Non-pigmented ciliary epithelial cell (primary cell): ENCODE measurements around the gene FAM177A1.
"Not testable (repeated sequence)": the region's sequence is repeated elsewhere in the genome, so short reads cannot be mapped to it uniquely, and the experiment has no call there.

Experiments
- DNase-seq: peaks from one replicate; pipeline ENCODE4 v3.0.0-alpha.2; 2010; ENCODE audit warnings: low read depth

FAM177A1 gene

DNA sequence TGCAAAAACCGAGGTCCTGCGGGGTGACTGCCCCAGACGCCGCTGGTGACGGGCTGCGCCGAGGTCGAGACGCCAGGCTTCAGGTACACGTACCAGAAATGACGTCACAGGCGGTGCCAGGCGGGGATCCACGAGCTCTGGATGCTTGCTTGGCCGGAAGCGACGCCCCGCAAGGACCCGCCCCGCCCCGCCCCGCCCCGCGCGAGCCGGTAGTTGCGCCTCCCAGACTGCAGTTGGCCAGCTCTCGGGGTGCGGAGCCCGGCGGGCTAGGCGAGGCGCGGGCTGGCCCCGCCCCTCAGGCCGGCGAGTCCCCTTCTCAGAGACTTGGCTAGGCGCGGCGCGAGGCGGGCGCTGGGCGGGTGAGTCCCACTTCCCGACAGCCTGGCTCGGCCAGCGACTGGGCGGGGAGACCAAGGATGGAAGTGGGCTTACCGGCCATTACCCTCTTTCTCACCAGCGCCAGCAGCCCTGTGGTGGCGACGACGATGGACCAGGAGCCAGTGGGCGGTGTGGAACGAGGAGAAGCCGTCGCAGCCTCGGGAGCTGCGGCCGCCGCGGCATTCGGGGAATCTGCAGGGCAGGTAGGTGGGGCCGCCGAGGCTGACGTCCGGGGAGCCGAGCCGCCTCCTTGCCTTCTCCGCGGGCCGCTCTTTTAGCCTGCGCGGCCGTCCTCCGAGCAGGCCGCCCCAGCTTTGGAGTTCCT, at the start of gene FAM177A1:
Gene FAM177A1 (plus strand): TSS at position 225 of the 703 bp plus-strand sequence. CDS start 192 bp downstream, at position 417.
- DNase-seq = peak; percentile 78

DNA sequence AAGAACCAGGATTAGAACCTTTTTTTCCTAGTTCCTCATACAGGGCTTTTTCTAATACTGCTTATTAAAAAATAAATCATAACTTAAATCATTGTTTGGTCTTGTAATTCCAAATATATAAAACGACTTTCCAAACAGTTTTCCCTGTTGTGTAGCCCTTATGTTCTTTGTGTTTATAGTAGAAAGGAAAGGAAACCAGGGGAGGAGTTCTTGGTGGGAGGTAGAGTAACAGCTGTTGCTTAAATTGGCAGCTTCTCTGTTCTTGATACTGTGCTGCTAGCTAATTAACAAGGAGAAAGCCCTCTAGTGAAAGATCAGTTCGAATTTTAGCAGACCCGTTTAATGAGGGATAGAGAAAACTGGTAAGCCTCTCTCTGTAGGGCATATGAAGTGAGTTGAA, 48.3 kb upstream of the FAM177A1 start:
- DNase-seq = no peak

DNA sequence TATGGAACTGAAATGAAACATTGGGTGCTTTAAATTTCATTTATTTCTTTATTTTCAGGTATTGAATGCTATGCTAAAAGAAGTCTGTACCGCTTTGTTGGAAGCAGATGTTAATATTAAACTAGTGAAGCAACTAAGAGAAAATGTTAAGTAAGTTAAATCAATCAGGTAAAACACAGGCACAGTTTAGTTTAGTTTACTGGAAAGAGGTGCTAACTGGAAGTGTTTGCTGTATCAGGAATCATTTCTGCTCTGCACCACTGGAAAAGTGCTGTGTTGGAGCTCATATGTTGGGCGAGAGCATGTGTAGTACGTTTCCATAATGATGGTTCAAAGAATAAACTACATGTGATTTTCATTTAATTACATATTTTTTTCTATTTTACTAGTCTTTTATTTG, 46.6 kb upstream of the FAM177A1 start:
- no peak for DNase-seq

GRCh38 chr14:35001621-35002020, 44.5 kb upstream of the FAM177A1 start:
- DNase-seq = no peak

DNA sequence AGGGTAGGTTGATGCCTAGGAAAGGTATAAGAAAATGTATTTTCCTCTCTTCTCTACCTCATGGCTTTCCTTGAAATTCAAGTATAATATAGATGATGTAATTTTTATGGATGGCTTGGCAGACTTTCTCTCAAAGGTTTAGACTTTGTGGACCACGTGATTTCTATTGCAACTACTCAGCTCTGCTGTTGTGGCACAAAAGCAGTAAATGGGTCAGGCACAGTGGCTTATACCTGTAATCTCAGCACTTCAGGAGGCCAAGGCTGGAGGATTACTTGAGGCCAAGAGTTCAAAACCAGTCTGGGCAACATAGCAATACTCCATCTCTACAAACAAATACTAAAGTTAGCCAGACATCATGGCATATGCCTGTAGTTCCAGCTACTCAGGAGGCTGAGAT, 41.2 kb upstream of the FAM177A1 start:
- DNase-seq = no peak

DNA sequence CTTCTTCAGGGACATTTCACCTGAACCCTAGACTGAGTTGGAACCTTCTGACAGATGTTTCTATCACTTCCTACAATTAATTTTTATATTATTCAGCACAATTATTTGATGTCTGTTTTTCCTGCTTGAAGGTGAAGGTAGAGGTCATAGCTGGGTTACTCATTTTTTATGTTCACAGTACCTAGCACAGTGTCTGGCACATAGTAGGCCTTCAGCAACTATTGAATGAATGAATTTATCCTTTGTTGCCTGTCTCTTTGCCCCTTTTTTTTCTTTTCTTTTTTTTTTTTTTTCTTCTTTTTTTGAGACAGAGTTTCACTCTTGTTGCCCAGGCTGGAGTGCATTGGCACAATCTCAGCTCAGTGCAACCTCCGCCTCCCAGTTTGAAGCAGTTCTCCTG, 29.5 kb upstream of the FAM177A1 start:
- no peak for DNase-seq

DNA sequence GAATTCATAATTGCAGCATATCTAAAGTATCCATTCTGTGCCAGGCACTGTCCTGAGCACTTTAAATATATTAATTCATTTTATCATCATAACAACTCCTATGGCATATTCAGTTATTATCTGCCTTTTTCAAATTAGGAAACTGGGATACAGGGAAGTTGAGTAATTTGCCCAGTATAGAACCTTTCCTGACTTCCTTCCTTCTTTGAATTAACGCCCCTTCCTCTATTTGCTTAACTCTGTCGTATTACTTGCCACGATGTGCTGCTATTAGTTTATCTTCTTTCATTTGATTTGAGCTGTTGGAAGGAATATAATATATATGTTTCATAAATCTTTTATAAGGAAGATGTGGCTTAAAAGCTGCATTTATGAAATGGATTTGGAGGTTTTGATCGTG, 25.4 kb upstream of the FAM177A1 start:
- no peak for DNase-seq

DNA sequence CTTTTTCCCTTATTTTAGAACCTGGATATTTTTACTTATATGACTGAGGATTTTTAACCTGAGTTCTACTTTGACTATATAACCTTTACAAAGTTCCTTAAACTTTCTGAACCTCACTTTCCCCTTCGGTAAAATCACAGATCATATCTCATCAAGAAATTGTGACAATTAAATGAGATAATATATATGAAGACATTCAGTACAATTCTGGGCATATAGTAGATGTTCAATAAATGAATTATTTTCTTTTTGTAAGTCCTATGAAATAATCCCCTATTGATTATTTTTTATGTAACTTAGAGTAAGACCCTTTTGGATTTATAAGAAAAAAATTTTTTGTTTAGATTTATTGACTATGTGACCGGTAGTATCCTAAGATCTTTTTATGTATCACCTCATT, 17.6 kb upstream of the FAM177A1 start:
- DNase-seq = no peak

- no peak for DNase-seq
These were observed 13.5 kb upstream of the FAM177A1 start for GRCh38 chr14:35032562-35032961.

DNA sequence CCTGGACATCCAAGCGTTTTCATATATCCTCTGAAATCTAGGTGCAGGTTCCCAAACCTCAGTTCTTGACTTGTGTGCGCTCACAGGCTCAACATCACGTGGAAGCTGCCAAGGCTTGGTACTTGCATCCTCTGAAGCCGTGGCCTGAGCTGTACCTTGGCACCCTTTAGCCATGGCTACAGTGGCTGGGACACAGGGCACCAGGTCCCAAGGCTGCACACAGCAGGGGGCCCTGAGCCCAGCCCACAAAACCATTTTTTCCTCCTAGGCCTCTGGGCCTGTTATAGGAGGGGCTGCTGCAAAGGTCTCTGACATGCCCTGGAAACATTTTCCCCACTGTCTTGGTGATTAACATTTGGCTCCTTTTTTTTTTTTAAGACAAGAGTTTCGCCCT, 11.6 kb upstream of the FAM177A1 start:
- no peak for DNase-seq

DNA sequence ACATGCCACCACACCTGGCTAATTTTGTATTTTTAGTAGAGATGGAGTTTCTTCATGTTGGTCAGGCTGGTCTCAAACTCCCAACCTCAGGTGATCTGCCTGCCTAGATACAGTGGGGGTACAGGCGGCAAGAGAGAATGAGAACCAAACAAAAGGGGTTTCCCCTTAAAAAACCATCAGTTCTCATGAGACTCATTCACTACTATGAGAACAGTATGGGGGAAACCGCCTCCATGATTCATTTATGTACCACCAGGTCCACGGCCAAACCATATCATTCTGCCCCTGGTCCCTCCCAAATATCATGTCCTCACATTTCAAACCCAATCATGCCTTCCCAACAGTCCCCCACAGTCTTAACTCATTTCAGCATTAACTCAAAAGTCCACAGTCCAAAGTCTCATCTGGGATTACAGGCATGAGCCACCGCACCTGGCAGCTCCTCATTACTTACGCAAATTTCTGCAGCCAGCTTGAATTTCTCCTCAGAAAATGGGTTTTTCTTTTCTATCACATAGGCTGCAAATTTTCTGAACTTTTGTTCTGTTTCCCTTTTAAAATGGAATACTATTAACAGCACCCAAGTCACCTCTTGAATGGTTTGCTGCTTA, 11.0 kb upstream of the FAM177A1 start:
- not testable (repeated sequence) for DNase-seq

GRCh38 chr14:35038312-35038711, 7.8 kb upstream of the FAM177A1 start:
- not testable (repeated sequence) for DNase-seq

DNA sequence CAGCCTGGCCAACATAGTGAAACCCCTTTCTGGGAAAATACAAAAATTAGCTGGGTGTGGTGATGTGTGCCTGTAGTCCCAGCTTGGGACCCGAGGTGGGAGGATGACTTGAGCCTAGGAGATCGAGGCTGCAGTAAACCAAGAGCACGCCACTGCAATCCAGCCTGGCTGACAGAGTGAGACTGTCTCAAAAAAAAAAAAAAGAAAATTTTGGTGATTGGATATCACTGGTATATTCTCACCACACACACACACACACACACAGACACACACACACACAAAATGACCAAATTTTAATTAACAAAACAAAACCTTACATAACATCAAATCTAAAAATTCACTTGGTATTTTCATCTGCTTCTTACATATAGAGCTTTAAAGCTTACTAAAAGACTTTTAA, 3.4 kb upstream of the FAM177A1 start:
- no peak for DNase-seq

DNA sequence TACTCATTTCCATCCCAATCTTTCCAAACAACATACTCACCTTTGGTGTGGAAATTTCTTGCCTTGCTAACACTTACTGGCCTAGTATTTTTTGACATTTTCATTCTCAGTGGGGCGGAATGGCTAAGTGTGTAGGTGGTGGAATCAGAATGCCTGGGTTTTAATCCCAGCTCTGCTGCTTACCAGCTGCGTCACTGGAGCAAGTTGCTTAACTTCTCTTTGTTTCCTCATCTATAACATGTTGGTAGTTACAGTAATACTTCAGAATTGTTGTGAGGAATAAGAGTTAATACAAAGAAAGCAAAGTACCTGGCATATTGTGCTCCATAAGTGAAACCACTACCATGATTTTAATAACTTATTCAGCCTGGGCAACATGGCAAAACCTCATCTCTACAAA, 3.0 kb upstream of the FAM177A1 start:
- DNase-seq = no peak

DNA sequence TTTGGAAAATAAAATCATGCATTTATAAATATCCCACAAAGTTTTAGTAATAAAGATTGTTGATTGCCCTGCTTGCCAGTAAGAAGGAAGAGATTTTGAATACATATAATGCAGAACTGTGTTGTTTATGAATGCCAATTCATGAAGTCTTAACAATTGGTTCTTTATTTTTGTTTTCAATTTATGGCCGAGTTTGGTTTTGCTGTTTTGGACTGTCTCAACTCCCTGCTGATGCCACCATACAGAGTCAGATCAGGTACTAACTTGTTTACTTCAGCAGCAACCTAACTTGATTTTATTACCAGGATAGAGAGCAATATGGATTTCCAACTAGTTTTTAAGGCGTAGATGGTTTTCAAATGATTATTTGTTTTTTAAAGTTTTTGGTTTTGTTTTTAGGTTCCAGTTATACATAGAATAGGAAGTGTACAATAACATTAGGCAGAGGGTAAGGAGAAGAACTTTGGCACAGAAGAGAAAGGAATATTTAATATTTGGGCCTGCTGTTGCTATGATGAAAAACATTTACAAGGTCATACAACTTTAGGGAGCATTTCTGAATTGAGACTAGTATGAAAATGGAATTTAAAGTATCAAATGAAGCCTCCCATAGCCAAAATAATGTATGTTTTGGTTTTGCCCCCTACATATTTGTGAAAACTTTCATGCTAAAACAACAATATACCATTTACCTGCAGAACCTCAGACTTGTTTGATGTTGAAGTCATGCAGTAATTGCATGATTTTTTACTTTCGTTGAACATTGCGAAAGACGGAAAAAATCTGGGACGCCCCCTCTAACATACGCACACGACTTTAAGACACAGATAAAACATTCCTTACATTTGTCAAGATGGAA, 904 bp upstream of the FAM177A1 start:
- no peak for DNase-seq

- DNase-seq = no peak
These were observed 349 bp upstream of the FAM177A1 start for GRCh38 chr14:35045798-35046047.

GRCh38 chr14:35046751-35047536, 872 bp downstream of the FAM177A1 start:
- DNase-seq = no peak

- no peak for DNase-seq
These were observed 2.0 kb downstream of the FAM177A1 start for GRCh38 chr14:35047976-35048513.

GRCh38 chr14:35050652-35051051, 4.6 kb downstream of the FAM177A1 start:
- no peak for DNase-seq

- no peak for DNase-seq
These were observed 5.7 kb downstream of the FAM177A1 start for GRCh38 chr14:35051796-35052195.

DNA sequence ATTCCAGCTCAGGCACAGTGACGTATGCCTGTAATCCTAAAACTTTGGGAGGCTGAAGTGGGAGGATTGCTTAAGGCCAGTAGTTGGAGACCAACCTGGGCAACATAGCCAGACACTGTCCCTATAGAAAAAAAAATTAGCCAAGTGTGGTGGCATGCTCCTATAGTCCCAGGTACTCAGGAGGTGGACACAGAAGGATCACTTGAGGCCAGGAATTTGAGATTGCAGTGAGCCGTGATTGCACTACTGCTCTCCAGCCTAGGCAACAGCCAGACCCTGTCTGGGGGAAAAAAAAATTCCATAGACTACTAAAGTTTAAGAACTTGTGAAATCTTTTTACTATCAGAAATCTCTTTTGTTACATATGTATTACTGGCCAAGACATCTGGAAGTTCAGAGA, 6.6 kb downstream of the FAM177A1 start:
- no peak for DNase-seq

- DNase-seq = not testable (repeated sequence)
These were observed 15.2 kb downstream of the FAM177A1 start for GRCh38 chr14:35061113-35061791.
